ENCODE results near the gene FAM47E.

Gene FAM47E

GRCh38 chr4:76251441-76252270 is at the start of gene FAM47E:
FAM47E (plus strand) TSS chr4:76251721; CDS start chr4:76251747, 26 bp downstream.
- peaks cover 9% of the 10 kb centered on the region for H3K4me1 ChIP-seq (ENCODE audit: control insufficient read depth, insufficient read depth, low read length)
- H3K4me3 ChIP-seq (ENCODE audit: low read depth, low read length), result peak within 1 kb of the TSS; percentile 58
- H3K27me3 ChIP-seq (ENCODE audit: control insufficient read depth, insufficient read depth, low read length), result peaks cover 54% of the 10 kb centered on the region
- H3K27ac ChIP-seq (ENCODE audit: low read depth, low read length), result no peak within 1 kb of the TSS
- no peaks in the 10 kb centered on the region for H3K9me3 ChIP-seq (ENCODE audit: control insufficient read depth, insufficient read depth, low read depth, low read length)
- H3K36me3 ChIP-seq (ENCODE audit: control insufficient read depth, insufficient read depth, low read length), result no peaks in the 10 kb centered on the region
- peak within 1 kb of the TSS; percentile 3 for H3K9ac ChIP-seq (ENCODE audit: low read length)

GRCh38 chr4:76203541-76203940 is 48.0 kb upstream of the FAM47E start:
- Histone ChIP-seq H3K9ac (ENCODE audit: low read length) (no peak overlapping the region), H3K36me3 (ENCODE audit: control insufficient read depth, insufficient read depth, low read length) (no peaks in the 10 kb centered on the region), H3K9me3 (ENCODE audit: control insufficient read depth, insufficient read depth, low read depth, low read length) (no peaks in the 10 kb centered on the region), H3K4me3 (ENCODE audit: low read depth, low read length) (no peak overlapping the region), H3K27ac (ENCODE audit: low read depth, low read length) (no peak overlapping the region), H3K27me3 (ENCODE audit: control insufficient read depth, insufficient read depth, low read length) (no peaks in the 10 kb centered on the region), H3K4me1 (ENCODE audit: control insufficient read depth, insufficient read depth, low read length) (peaks cover 10% of the 10 kb centered on the region)

- no peaks in the 10 kb centered on the region for H3K9me3 ChIP-seq (ENCODE audit: control insufficient read depth, insufficient read depth, low read depth, low read length)
- H3K4me1 ChIP-seq (ENCODE audit: control insufficient read depth, insufficient read depth, low read length), result peaks cover 8% of the 10 kb centered on the region; the same call in 1 of the 2 replicates
- no peak overlapping the region for H3K9ac ChIP-seq (ENCODE audit: low read length)
- H3K27me3 ChIP-seq (ENCODE audit: control insufficient read depth, insufficient read depth, low read length), result no peaks in the 10 kb centered on the region
- H3K4me3 ChIP-seq (ENCODE audit: low read depth, low read length), result no peak overlapping the region
- no peaks in the 10 kb centered on the region for H3K36me3 ChIP-seq (ENCODE audit: control insufficient read depth, insufficient read depth, low read length)
- H3K27ac ChIP-seq (ENCODE audit: low read depth, low read length), result no peak overlapping the region
Observed at GRCh38 chr4:76204936-76205335, 46.6 kb upstream of the FAM47E start.

GRCh38 chr4:76205476-76205875 is 46.0 kb upstream of the FAM47E start:
- Histone ChIP-seq H3K9ac (ENCODE audit: low read length) (no peak overlapping the region), H3K27me3 (ENCODE audit: control insufficient read depth, insufficient read depth, low read length) (no peaks in the 10 kb centered on the region), H3K9me3 (ENCODE audit: control insufficient read depth, insufficient read depth, low read depth, low read length) (no peaks in the 10 kb centered on the region), H3K4me3 (ENCODE audit: low read depth, low read length) (no peak overlapping the region), H3K27ac (ENCODE audit: low read depth, low read length) (no peak overlapping the region), H3K4me1 (ENCODE audit: control insufficient read depth, insufficient read depth, low read length) (peaks cover 8% of the 10 kb centered on the region; the same call in 1 of the 2 replicates), H3K36me3 (ENCODE audit: control insufficient read depth, insufficient read depth, low read length) (no peaks in the 10 kb centered on the region)

GRCh38 chr4:76206222-76206942 is 45.1 kb upstream of the FAM47E start:
- no peaks in the 10 kb centered on the region for H3K36me3 ChIP-seq (ENCODE audit: control insufficient read depth, insufficient read depth, low read length)
- H3K27ac ChIP-seq (ENCODE audit: low read depth, low read length), result no peak overlapping the region
- no peaks in the 10 kb centered on the region for H3K9me3 ChIP-seq (ENCODE audit: control insufficient read depth, insufficient read depth, low read depth, low read length)
- H3K4me1 ChIP-seq (ENCODE audit: control insufficient read depth, insufficient read depth, low read length), result peaks cover 8% of the 10 kb centered on the region; the same call in 1 of the 2 replicates
- H3K4me3 ChIP-seq (ENCODE audit: low read depth, low read length), result no peak overlapping the region
- no peak overlapping the region for H3K9ac ChIP-seq (ENCODE audit: low read length)
- H3K27me3 ChIP-seq (ENCODE audit: control insufficient read depth, insufficient read depth, low read length), result no peaks in the 10 kb centered on the region

DNA sequence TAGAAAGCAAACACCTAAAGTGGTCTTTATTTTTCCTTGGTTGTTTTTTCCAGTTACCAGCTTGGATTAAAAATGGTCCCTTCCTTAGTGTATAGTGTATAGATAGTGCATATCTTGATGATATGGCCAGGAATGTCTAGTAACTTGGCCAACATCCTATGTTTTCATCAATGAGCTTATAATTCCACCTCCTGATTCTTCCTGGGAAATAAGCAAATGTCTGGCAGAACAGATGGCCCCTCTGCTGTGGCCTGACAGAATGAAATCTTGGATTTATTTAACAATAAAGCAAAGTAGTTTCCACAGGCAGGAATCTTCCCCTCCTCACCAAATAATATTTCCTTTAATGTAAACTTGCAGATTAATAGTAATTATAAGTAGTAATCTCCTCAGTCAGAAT is 44.0 kb upstream of the FAM47E start:
- H3K27ac ChIP-seq (ENCODE audit: low read depth, low read length), result no peak overlapping the region

GRCh38 chr4:76208005-76208765 is 43.3 kb upstream of the FAM47E start:
- H3K27ac ChIP-seq (ENCODE audit: low read depth, low read length), result no peak overlapping the region

More for the DNA sequence above, 44.0 kb upstream of the FAM47E start:
- no peaks in the 10 kb centered on the region for H3K36me3 ChIP-seq (ENCODE audit: control insufficient read depth, insufficient read depth, low read length)
- H3K9me3 ChIP-seq (ENCODE audit: control insufficient read depth, insufficient read depth, low read depth, low read length), result no peaks in the 10 kb centered on the region
- peaks cover 13% of the 10 kb centered on the region; the same call in 1 of the 2 replicates for H3K4me1 ChIP-seq (ENCODE audit: control insufficient read depth, insufficient read depth, low read length)
- H3K4me3 ChIP-seq (ENCODE audit: low read depth, low read length), result no peak overlapping the region
- H3K9ac ChIP-seq (ENCODE audit: low read length), result no peak overlapping the region
- no peaks in the 10 kb centered on the region for H3K27me3 ChIP-seq (ENCODE audit: control insufficient read depth, insufficient read depth, low read length)

GRCh38 chr4:76209881-76210280 is 41.6 kb upstream of the FAM47E start:
- no peak overlapping the region for H3K27ac ChIP-seq (ENCODE audit: low read depth, low read length)
- peaks cover 26% of the 10 kb centered on the region for H3K4me1 ChIP-seq (ENCODE audit: control insufficient read depth, insufficient read depth, low read length)
- no peak overlapping the region for H3K9ac ChIP-seq (ENCODE audit: low read length)
- no peaks in the 10 kb centered on the region for H3K27me3 ChIP-seq (ENCODE audit: control insufficient read depth, insufficient read depth, low read length)
- H3K4me3 ChIP-seq (ENCODE audit: low read depth, low read length), result no peak overlapping the region
- no peaks in the 10 kb centered on the region for H3K9me3 ChIP-seq (ENCODE audit: control insufficient read depth, insufficient read depth, low read depth, low read length)
- H3K36me3 ChIP-seq (ENCODE audit: control insufficient read depth, insufficient read depth, low read length), result no peaks in the 10 kb centered on the region

More at GRCh38 chr4:76208005-76208765, 43.3 kb upstream of the FAM47E start:
- no peak overlapping the region for H3K9ac ChIP-seq (ENCODE audit: low read length)
- H3K27me3 ChIP-seq (ENCODE audit: control insufficient read depth, insufficient read depth, low read length), result no peaks in the 10 kb centered on the region
- H3K9me3 ChIP-seq (ENCODE audit: control insufficient read depth, insufficient read depth, low read depth, low read length), result no peaks in the 10 kb centered on the region
- H3K36me3 ChIP-seq (ENCODE audit: control insufficient read depth, insufficient read depth, low read length), result no peaks in the 10 kb centered on the region
- peaks cover 18% of the 10 kb centered on the region; the same call in 1 of the 2 replicates for H3K4me1 ChIP-seq (ENCODE audit: control insufficient read depth, insufficient read depth, low read length)
- H3K4me3 ChIP-seq (ENCODE audit: low read depth, low read length), result no peak overlapping the region

- H3K4me3 ChIP-seq (ENCODE audit: low read depth, low read length), result no peak overlapping the region
- H3K4me1 ChIP-seq (ENCODE audit: control insufficient read depth, insufficient read depth, low read length), result peaks cover 27% of the 10 kb centered on the region
- no peaks in the 10 kb centered on the region for H3K9me3 ChIP-seq (ENCODE audit: control insufficient read depth, insufficient read depth, low read depth, low read length)
- no peaks in the 10 kb centered on the region for H3K36me3 ChIP-seq (ENCODE audit: control insufficient read depth, insufficient read depth, low read length)
- H3K27me3 ChIP-seq (ENCODE audit: control insufficient read depth, insufficient read depth, low read length), result no peaks in the 10 kb centered on the region
- no peak overlapping the region for H3K27ac ChIP-seq (ENCODE audit: low read depth, low read length)
- H3K9ac ChIP-seq (ENCODE audit: low read length), result no peak overlapping the region
Observed at GRCh38 chr4:76210452-76210851, 41.1 kb upstream of the FAM47E start.

DNA sequence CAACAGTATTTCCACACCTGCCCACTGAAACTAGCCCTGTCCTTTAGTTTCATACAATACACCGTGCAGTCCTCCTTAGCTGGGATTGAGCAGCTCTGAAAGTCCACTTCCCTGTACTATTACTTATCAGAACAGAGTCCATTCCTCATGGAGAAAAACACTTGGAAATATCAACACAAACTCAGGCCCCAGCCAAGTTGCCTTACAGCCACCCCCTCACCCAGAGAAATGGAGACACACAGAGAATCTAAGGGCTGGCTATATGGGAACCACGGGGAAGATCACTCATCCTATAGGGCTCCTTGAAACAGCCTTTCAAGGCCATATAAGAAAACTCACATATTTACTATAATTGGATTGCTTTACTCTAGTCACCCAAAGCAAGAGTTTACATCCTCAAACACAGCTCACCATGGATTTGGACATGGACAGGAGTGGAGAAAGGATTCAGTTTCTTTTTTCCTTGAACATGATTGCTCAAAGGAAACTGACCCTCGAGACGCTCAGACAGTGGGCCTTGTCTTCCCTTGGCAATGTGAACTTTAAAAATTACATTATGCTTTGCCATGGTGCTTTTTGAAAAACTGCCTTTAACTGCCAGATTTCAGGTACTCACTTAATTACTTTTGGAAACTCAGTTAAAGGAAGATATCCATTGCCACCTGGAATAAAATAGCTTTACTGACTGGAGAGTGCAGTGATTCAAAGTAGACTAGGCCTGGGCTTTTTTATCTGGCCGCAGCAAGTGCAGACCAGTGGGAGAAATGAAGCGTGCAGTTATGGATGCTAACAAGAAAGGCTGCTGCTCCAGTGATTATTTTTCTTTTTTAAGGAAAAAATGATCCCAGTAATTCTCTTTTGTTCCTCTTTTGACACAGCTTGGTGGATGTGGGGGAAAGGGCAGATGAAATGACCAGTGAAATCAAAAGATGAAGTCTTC is 39.5 kb upstream of the FAM47E start:
- Histone ChIP-seq H3K4me3 (ENCODE audit: low read depth, low read length) (peak overlapping the region; percentile 89), H3K36me3 (ENCODE audit: control insufficient read depth, insufficient read depth, low read length) (no peaks in the 10 kb centered on the region), H3K27me3 (ENCODE audit: control insufficient read depth, insufficient read depth, low read length) (no peaks in the 10 kb centered on the region), H3K4me1 (ENCODE audit: control insufficient read depth, insufficient read depth, low read length) (peaks cover 28% of the 10 kb centered on the region), H3K9ac (ENCODE audit: low read length) (no peak overlapping the region), H3K9me3 (ENCODE audit: control insufficient read depth, insufficient read depth, low read depth, low read length) (no peaks in the 10 kb centered on the region), H3K27ac (ENCODE audit: low read depth, low read length) (no peak overlapping the region)

Measured in HUES6 (cell line).